T-cell (primary cell): Measurements from ENCODE around the gene APOL1. TPM values are rescaled to one million over a fixed set of nuclear protein-coding genes. Genes with fewer than 3 reads are reported as not detected.
A peak's percentile ranks its signal among the peaks of the same experiment; 100 is the strongest.
"Not testable (repeated sequence)": the region's sequence is repeated elsewhere in the genome, so short reads cannot be mapped to it uniquely, and the experiment has no call there.

ENCODE experiments used
- ATAC-seq, 4 experiments: fragments of 200-7000 bp in 3 of 4; fragments of 150-1000 bp in 1 of 4; cut with Tn5 transposase; replicated peaks in 1 of 4; 1 replicate in 3 of 4; 2 replicates in 1 of 4; pipeline ENCODE4 v1.10.0; 2021; ENCODE audit warnings: moderate library complexity in 3 of 4, mild to moderate bottlenecking in 2 of 4, moderate number of reproducible peaks in 1 of 4
- CTCF ChIA-PET, 2 donors: fragments of 300-600 bp; sonication (Branson Sonifier 250); formaldehyde crosslinking; loops; one replicate each; lab custom pipeline; 2022; ENCODE audit warnings: antibody characterized with exemption in 2 of 2; lab: Charles Lee
- POLR2A ChIA-PET, 2 donors: fragments of 300-600 bp; sonication (Branson Sonifier 250); formaldehyde crosslinking; loops; one replicate each; lab custom pipeline; 2022; ENCODE audit warnings: antibody characterized with exemption in 2 of 2; lab: Charles Lee
- DNase-seq, 35 experiments: peaks; one replicate each; pipeline versions ENCODE4 v3.0.0 to v3.0.0-alpha.2; 2013 to 2023
- H3K27ac ChIP-seq: one replicate; pipeline ENCODE4 v1.5.1; 2013; ENCODE audit warnings: low read length
- H3K27me3 ChIP-seq, 2 experiments: replicated peaks in 1 of 2; 1 replicate in 1 of 2; 2 replicates in 1 of 2; pipeline versions ENCODE4 v1.6.1 to v1.7.0; 2013; ENCODE audit warnings: low read length in 1 of 2, mixed read lengths in 1 of 2; ENCODE audit not compliant: control insufficient read depth in 2 of 2, insufficient read depth in 2 of 2; ENCODE audit errors: extremely low read depth in 1 of 2
- H3K36me3 ChIP-seq, 2 donors: 1 replicate in 1 of 2; 2 replicates in 1 of 2; pipeline versions ENCODE4 v1.6.1 to v1.7.0; 2013; ENCODE audit warnings: low read length in 1 of 2; ENCODE audit not compliant: control insufficient read depth in 2 of 2, insufficient read depth in 1 of 2; ENCODE audit errors: extremely low read depth in 1 of 2
- H3K4me1 ChIP-seq, 2 experiments: 1 replicate in 1 of 2; 2 replicates in 1 of 2; pipeline versions ENCODE4 v1.6.1 to v1.7.0; 2013; ENCODE audit warnings: low read length in 2 of 2, mixed read lengths in 1 of 2; ENCODE audit not compliant: insufficient read depth in 2 of 2, control insufficient read depth in 1 of 2; ENCODE audit errors: extremely low read depth in 1 of 2
- H3K4me3 ChIP-seq, 2 donors: 1 replicate in 1 of 2; 2 replicates in 1 of 2; pipeline versions ENCODE4 v1.5.1 to v1.7.0; 2013; ENCODE audit warnings: mild to moderate bottlenecking in 2 of 2, low read length in 1 of 2, moderate library complexity in 1 of 2; ENCODE audit not compliant: control insufficient read depth in 1 of 2; ENCODE audit errors: extremely low read depth in 1 of 2
- H3K9me3 ChIP-seq: 2 replicates; pipeline ENCODE4 v1.7.0; 2013
- H3K27ac Mint-ChIP-seq, 2 donors: one replicate each; pipeline ENCODE4 v1.8.0; 2020 to 2021; ENCODE audit warnings: mild to moderate bottlenecking in 2 of 2, mixed read lengths in 2 of 2
- H3K27me3 Mint-ChIP-seq, 2 donors: one replicate each; pipeline ENCODE4 v1.8.0; 2021 to 2022; ENCODE audit warnings: mixed read lengths in 2 of 2
- H3K36me3 Mint-ChIP-seq: one replicate; pipeline ENCODE4 v1.8.0; 2021; ENCODE audit warnings: mixed read lengths
- H3K4me1 Mint-ChIP-seq, 3 donors: one replicate each; pipeline ENCODE4 v1.8.0; 2020 to 2022; ENCODE audit warnings: mixed read lengths in 3 of 3, mild to moderate bottlenecking in 1 of 3
- H3K4me3 Mint-ChIP-seq, 3 donors: one replicate each; pipeline ENCODE4 v1.8.0; 2020 to 2022; ENCODE audit warnings: mild to moderate bottlenecking in 3 of 3, mixed read lengths in 3 of 3, moderate library complexity in 3 of 3
- H3K9me3 Mint-ChIP-seq, 3 donors: one replicate each; pipeline ENCODE4 v1.8.0; 2020 to 2022; ENCODE audit warnings: mixed read lengths in 3 of 3
- WGBS: methylation state at CpG from one replicate; pipeline ENCODE4 v1.1.5; 2013; ENCODE audit warnings: missing lambda C conversion rate; ENCODE audit not compliant: insufficient coverage; 5-methylcytosine and 5-hydroxymethylcytosine counted together
- total RNA-seq, 35 experiments: library from RNA in 6 of 35; stranded (reverse) in 6 of 35; fragments of 120-200 nt in 1 of 35; gene quantifications; one replicate each; pipeline versions ENCODE4 v1.2.1 to v1.2.4 and lab custom pipeline; 2013 to 2026

The APOL1 gene
- total RNA-seq, 5 donors from 2014 or later (not counting 1 experiment from before 2014, with no cell fraction given), result 15.7 to 29.5 (median 19.8) TPM

DNA sequence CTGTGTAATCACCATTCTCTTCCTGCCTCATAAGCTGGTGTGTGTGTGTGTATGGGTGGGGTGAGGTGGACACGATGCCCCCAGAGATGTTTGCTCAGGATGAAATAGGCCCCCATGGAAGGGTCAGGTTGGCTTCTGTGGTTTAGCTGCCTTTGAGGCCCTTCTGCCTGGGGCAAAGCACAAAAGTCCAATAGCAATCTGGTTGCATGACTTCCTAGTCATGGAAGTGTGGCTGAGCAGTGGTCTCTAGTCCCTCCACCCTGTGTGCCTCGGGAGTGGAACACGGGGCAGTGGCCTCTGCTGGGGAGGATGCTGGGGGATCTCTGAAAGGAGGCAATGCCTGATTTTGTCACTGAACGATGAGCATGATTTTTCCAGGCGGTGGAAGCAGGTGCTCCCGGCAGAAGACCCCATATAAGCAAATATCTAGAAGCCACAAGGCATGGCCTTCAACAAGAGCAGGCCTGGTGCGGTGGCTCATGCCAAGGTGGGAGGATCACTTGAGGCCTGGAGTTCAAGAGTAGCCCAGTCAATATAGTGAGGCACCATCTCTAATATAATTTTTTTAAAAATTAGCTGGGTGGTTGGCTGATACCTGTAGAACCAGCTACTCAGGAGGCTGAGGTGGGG lies 839 bp upstream of the APOL1 start:
- H3K4me3 ChIP-seq, H3K9me3 Mint-ChIP-seq, ATAC-seq, H3K9me3 ChIP-seq, DNase-seq, H3K27me3 Mint-ChIP-seq, H3K27me3 ChIP-seq, H3K36me3 ChIP-seq: not testable (repeated sequence)
- Histone ChIP-seq H3K27ac (peak overlapping the region; percentile 75), H3K4me1 (peaks cover 7 to 35% of the 10 kb centered on the region in 2 experiments)
- peaks cover 11% of the 10 kb centered on the region for H3K36me3 Mint-ChIP-seq
- peak overlapping the region; percentile 96 to 98 (median 96) for H3K4me3 Mint-ChIP-seq
- 82% methylated on average over 3 of the region's 7 CpGs for WGBS
- POLR2A ChIA-PET, result interaction anchor here in 1 of 2 donors (1.1 kb wide), 1 partner anchor 13 kb away, joined by 3 read pairs; the partner anchor contains the start of gene APOL2
- H3K4me1 Mint-ChIP-seq, result peaks cover 35 to 51% (median 42%) of the 10 kb centered on the region in 3 donors
- H3K27ac Mint-ChIP-seq, result peak overlapping the region; percentile 97
- CTCF ChIA-PET, result interaction anchor here in 1 of 2 donors (1.0 to 1.2 kb wide), 2 partner anchors 12 to 13 kb away, joined by 3 to 6 read pairs; partner anchors contain the start of gene APOL2

DNA sequence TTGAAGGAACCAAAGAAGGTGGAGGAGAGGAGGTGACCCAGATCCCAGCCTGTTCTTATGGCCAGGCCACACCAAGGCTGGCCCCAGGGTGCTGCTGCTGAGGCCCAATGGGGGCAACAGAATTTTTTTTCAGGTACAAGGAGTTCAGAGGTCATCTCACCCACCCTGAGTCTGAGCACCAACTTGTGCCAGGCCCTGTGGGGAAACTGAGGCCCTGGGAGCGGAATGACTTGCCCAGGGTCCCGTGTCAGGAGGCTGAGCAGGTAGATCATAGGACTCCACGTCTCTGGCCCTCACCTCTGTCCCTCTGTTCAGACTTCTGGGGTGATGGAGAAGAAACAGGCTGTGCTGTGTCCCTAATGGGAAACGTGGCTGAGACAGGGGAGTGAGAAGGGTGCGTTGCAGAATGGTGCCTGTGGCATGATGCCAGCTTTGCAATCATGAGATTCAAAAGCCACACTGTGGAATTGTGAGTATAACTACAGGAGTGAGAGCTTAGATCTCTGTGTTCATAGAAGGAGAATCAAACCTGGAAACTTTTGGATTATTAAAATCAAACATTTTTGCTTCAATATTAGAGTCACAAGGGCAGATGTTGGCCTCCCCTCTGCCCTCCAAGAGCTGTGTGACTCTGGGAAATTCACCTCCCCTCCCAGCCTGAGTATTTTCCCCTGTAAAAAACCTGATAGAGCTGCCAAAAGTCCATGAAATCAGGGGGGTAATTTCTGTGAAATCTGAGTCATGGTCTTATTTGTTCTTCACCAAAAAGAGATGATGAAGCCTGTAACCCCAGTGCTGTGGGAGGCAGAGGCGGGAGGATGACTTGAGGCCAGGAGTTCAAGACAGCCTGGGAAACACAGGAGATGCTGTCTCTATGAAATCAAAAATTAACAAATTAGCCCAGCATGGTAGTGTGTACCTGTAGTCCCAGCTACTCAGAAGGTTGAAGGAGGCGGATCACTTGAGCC lies 874 bp downstream of the APOL1 start:
- CTCF ChIA-PET, result interaction anchor here (0.6 to 1.2 kb wide), 2 partner anchors 15 to 187 kb away, joined by 5 to 6 read pairs; partner anchors contain the start of gene APOL2 (in 1 of the 2)
- peak overlapping the region; percentile 97 for H3K27ac Mint-ChIP-seq
- peaks cover 26% of the 10 kb centered on the region for H3K36me3 Mint-ChIP-seq
- Histone ChIP-seq H3K4me1 (peaks cover 10 to 50% of the 10 kb centered on the region in 2 experiments), H3K27ac (peak overlapping the region; percentile 75), H3K27me3 (no peaks in the 10 kb centered on the region), H3K36me3 (peaks cover 3 to 16% of the 10 kb centered on the region in 2 donors), H3K9me3 (no peaks in the 10 kb centered on the region), H3K4me3 (peak overlapping the region; percentile 54 to 83)
- H3K4me3 Mint-ChIP-seq, result peak overlapping the region; percentile 96 to 98 (median 96)
- POLR2A ChIA-PET, result interaction anchor here in 1 of 2 donors (0.7 to 1.1 kb wide), 2 partner anchors 11 to 15 kb away, joined by 3 read pairs; partner anchors contain the start of gene APOL2
- peaks cover 45 to 65% (median 55%) of the 10 kb centered on the region in 3 donors for H3K4me1 Mint-ChIP-seq
- WGBS, result 42% methylated on average over 5 of the region's 7 CpGs
- H3K9me3 Mint-ChIP-seq, result no peaks in the 10 kb centered on the region
- DNase-seq (peak in 1 of 35 experiments; percentile 29), ATAC-seq (peak in 2 of 4 experiments; percentile 5 to 18)
- no peaks in the 10 kb centered on the region for H3K27me3 Mint-ChIP-seq

DNA sequence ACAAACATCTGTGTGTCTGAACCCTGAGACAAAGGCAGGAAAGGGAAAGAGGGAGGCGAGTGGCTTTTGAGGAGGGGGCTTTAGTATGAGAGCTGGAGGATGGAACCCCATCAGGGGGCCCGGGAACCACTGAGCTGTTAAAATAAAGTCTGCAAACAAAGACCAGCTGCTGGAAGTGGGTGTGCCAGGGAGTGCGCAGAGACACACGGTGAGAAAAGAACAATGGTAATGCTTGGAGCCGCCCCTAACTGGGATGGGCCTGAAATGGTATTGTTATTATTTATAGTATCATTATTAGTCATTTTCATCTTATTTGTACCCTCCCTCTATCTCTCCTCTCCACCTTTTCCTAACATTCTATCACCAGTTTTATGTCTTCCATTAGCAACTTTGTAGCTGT lies 2.6 kb downstream of the APOL1 start:
- H3K9me3 ChIP-seq, DNase-seq, H3K4me3 ChIP-seq, H3K27me3 ChIP-seq, ATAC-seq, H3K9me3 Mint-ChIP-seq, H3K27ac ChIP-seq, H3K27me3 Mint-ChIP-seq: not testable (repeated sequence)
- H3K36me3 ChIP-seq, result peaks cover 3 to 28% of the 10 kb centered on the region in 2 donors
- CTCF ChIA-PET, result interaction anchor here in 1 of 2 donors (0.7 kb wide), 1 partner anchor 16 kb away, joined by 3 read pairs; the partner anchor contains the start of gene APOL2
- peak overlapping the region in 2 of 3 donors; percentile 28 to 96 for H3K4me3 Mint-ChIP-seq
- POLR2A ChIA-PET, result interaction anchor here in 1 of 2 donors (0.5 kb wide), 1 partner anchor 62 kb away, joined by 3 read pairs; no protein-coding TSS in a partner anchor
- peaks cover 52 to 71% (median 62%) of the 10 kb centered on the region in 3 donors for H3K4me1 Mint-ChIP-seq
- peaks cover 32% of the 10 kb centered on the region for H3K36me3 Mint-ChIP-seq
- peak overlapping the region; percentile 73 to 78 for H3K27ac Mint-ChIP-seq
- H3K4me1 ChIP-seq, result peaks cover 14 to 60% of the 10 kb centered on the region in 2 experiments
- no CpG with 5 or more reads among the region's 5 CpGs for WGBS

DNA sequence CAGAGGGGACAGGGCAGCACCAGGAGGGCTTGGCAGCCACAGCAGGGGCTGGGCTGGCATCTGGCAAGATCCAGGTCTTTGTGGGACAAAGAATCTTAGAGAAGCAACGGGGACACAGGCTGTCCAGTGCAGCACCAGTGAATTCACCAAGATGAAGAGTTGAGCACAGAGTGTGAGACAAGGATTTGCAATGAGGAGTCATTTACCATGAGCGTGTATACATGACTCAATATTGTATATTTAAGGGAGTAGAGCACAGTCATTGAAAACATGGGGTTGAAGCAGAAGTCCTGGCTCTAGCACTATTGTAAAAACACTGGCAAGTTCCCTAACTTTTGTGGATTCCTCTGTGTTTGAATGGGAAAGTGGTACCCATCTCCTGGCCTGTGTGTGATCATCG lies 3.5 kb downstream of the APOL1 start:
- no peaks in the 10 kb centered on the region for H3K9me3 ChIP-seq
- peaks cover 40% of the 10 kb centered on the region for H3K36me3 Mint-ChIP-seq
- no peaks in the 10 kb centered on the region for H3K27me3 Mint-ChIP-seq
- H3K4me1 Mint-ChIP-seq, result peaks cover 52 to 74% (median 62%) of the 10 kb centered on the region in 3 donors
- no peak overlapping the region for H3K4me3 Mint-ChIP-seq
- peaks cover 3 to 37% of the 10 kb centered on the region in 2 donors for H3K36me3 ChIP-seq
- ATAC-seq (no peak), DNase-seq (no peak)
- POLR2A ChIA-PET, result no interaction called here
- H3K27ac ChIP-seq, result no peak overlapping the region
- peak overlapping the region; percentile 73 to 78 for H3K27ac Mint-ChIP-seq
- CTCF ChIA-PET, result no interaction called here
- no peaks in the 10 kb centered on the region for H3K27me3 ChIP-seq
- H3K4me3 ChIP-seq, result no peak overlapping the region
- no peaks in the 10 kb centered on the region for H3K9me3 Mint-ChIP-seq
- peaks cover 14 to 60% of the 10 kb centered on the region in 2 experiments for H3K4me1 ChIP-seq
- 90% methylated on average over 2 of the region's 3 CpGs for WGBS

DNA sequence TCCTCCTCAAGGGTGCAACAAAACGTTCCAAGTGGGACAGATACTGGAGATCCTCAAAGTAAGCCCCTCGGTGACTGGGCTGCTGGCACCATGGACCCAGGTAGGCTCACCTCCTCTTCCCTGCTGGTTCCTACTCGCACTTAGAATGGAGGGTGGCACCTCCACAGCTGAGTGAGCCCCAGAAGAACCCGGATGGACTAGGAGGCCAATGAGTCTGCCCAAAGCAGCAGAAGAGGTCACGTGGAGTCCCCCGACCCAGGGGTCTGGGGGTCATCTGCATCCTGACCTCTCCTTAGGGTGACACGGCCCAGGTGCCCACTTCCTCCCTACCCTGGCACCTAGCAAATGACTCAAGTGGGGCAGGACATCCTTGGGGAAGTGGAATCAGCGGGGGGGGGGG lies 4.4 kb downstream of the APOL1 start:
- ATAC-seq, result no peak
- POLR2A ChIA-PET, result no interaction called here
- CTCF ChIA-PET, result no interaction called here
- no peaks in the 10 kb centered on the region for H3K9me3 Mint-ChIP-seq
- H3K4me1 ChIP-seq, result peaks cover 14 to 57% of the 10 kb centered on the region in 2 experiments
- no peak overlapping the region for H3K27ac Mint-ChIP-seq
- peaks cover 48% of the 10 kb centered on the region for H3K36me3 Mint-ChIP-seq
- H3K4me1 Mint-ChIP-seq, result peaks cover 52 to 69% (median 62%) of the 10 kb centered on the region in 3 donors
- no peak overlapping the region for H3K4me3 Mint-ChIP-seq
- H3K36me3 ChIP-seq, result peaks cover 3 to 44% of the 10 kb centered on the region in 2 donors
- H3K9me3 ChIP-seq, result no peaks in the 10 kb centered on the region
- peak overlapping the region; percentile 60 for H3K27ac ChIP-seq
- no peaks in the 10 kb centered on the region for H3K27me3 Mint-ChIP-seq
- H3K27me3 ChIP-seq, result no peaks in the 10 kb centered on the region
- no peak overlapping the region for H3K4me3 ChIP-seq
- 100% methylated on average over 5 of the region's 8 CpGs for WGBS
- DNase-seq, result peak in 1 of 35 experiments; percentile 12
